Thoracic aorta (tissue), 2 donors: ENCODE data around the gene SNRNP200. TPM values are rescaled to one million over a fixed set of nuclear protein-coding genes. Genes with fewer than 3 reads are reported as not detected.

Experiments
- ATAC-seq: fragments of 150-250 bp; one replicate; pipeline ENCODE4 v1.8.0; 2017; ENCODE audit warnings: low read depth; ENCODE audit not compliant: insufficient number of reproducible peaks, low FRiP score
- DNase-seq: peaks from one replicate; pipeline ENCODE4 v3.0.0-alpha.2; 2020; ENCODE audit warnings: low spot score
- H3K27ac ChIP-seq, 2 donors: fragments of 200-600 bp; sonication (generic); 1 replicate in 1 of 2; 2 replicates in 1 of 2; pipeline ENCODE4 v1.5.1; 2016; ENCODE audit warnings: mild to moderate bottlenecking in 2 of 2, moderate library complexity in 2 of 2
- H3K27me3 ChIP-seq: fragments of 200-600 bp; sonication (generic); replicated peaks from 2 replicates; pipeline ENCODE4 v1.6.0; 2016; ENCODE audit warnings: mild to moderate bottlenecking; ENCODE audit not compliant: insufficient read depth
- H3K36me3 ChIP-seq: fragments of 200-600 bp; sonication (generic); one replicate; pipeline ENCODE4 v1.5.1; 2016
- H3K4me1 ChIP-seq, 2 donors: fragments of 200-600 bp; sonication (generic); 1 replicate in 1 of 2; 2 replicates in 1 of 2; pipeline versions ENCODE4 v1.5.1 to v1.6.0; 2016; ENCODE audit warnings: low read depth in 2 of 2, mild to moderate bottlenecking in 1 of 2; ENCODE audit not compliant: control insufficient read depth in 1 of 2
- H3K4me3 ChIP-seq: fragments of 200-600 bp; sonication (generic); 2 replicates; pipeline ENCODE4 v1.5.1; 2016; ENCODE audit warnings: mild to moderate bottlenecking
- H3K9me3 ChIP-seq: fragments of 200-600 bp; sonication (generic); 2 replicates; pipeline ENCODE4 v1.5.1; 2016
- CTCF ChIP-seq: fragments of 200-600 bp; sonication (generic); IDR thresholded peaks from one replicate; pipeline ENCODE4 v1.5.1; 2019; ENCODE audit warnings: antibody characterized with exemption
- total RNA-seq, 2 donors: library from RNA; depleted of rRNA; stranded (reverse); fragments of >200 nt; gene quantifications; one replicate each; pipeline versions ENCODE4 v1.1.0 to v1.2.3, GENCODE V29; 2016

SNRNP200 gene
- total RNA-seq, result 10 to 100 TPM; 77.2 to 85.6 TPM

GRCh38 chr2:96305091-96305978 is at the start of gene SNRNP200:
TSS of gene SNRNP200 (minus strand) at chr2:96305546. CDS start at chr2:96305437, 109 bp downstream.
- ATAC-seq, result peak; percentile 76
- peaks cover 30% of the 10 kb centered on the region for H3K36me3 ChIP-seq
- no peak for TF ChIP-seq CTCF

DNA sequence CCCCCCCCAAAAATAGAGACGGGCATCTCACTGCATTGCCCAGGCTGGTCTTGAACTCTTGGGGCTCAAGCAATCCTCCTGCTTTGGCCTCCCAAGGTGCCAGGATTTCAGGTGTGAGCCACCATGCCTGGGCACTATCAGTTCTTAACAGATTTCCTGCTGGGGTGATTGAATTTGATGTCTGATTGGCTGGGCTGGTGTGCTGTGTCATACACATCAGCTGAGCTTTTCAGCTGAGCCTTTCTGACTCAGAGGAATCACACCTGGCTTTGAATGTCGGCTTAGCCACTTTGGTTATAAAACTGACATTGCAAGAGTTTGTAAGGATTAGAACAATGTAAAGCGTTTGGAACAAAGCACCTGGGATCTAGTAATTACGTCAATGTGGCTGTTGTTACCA is 49.1 kb upstream of the SNRNP200 start:
- H3K4me3 ChIP-seq, result no peak overlapping the region
- no peak for DNase-seq
- H3K27me3 ChIP-seq, result no peaks in the 10 kb centered on the region
- H3K4me1 ChIP-seq, result peaks cover 16 to 46% of the 10 kb centered on the region in 2 donors
- no peaks in the 10 kb centered on the region for H3K36me3 ChIP-seq
- ATAC-seq, result no peak
- peak overlapping the region; percentile 66 to 75 for H3K27ac ChIP-seq
- TF ChIP-seq CTCF, result no peak
- no peaks in the 10 kb centered on the region for H3K9me3 ChIP-seq

More at GRCh38 chr2:96305091-96305978, at the start of gene SNRNP200:
- Histone ChIP-seq H3K4me1 (peaks cover 9 to 17% of the 10 kb centered on the region in 2 donors), H3K4me3 (peak within 1 kb of the TSS; percentile 90), H3K27me3 (no peaks in the 10 kb centered on the region), H3K9me3 (no peaks in the 10 kb centered on the region), H3K27ac (peak within 1 kb of the TSS; percentile 82 to 85)
- peak; percentile 43 for DNase-seq

- DNase-seq, result no peak
- peak; percentile 23 for TF ChIP-seq CTCF
- Histone ChIP-seq H3K36me3 (no peaks in the 10 kb centered on the region), H3K9me3 (no peaks in the 10 kb centered on the region), H3K27ac (peak overlapping the region; percentile 66 to 75), H3K27me3 (no peaks in the 10 kb centered on the region), H3K4me1 (peaks cover 16 to 46% of the 10 kb centered on the region in 2 donors), H3K4me3 (peak overlapping the region; percentile 41)
- ATAC-seq, result peak; percentile 51
Observed at GRCh38 chr2:96353606-96354101, 48.3 kb upstream of the SNRNP200 start.

- TF ChIP-seq CTCF, result no peak
- Histone ChIP-seq H3K9me3 (no peaks in the 10 kb centered on the region), H3K27ac (peak overlapping the region; percentile 66 to 75), H3K36me3 (no peaks in the 10 kb centered on the region), H3K27me3 (no peaks in the 10 kb centered on the region), H3K4me1 (peaks cover 16 to 46% of the 10 kb centered on the region in 2 donors), H3K4me3 (peak overlapping the region; percentile 41)
- DNase-seq (peak; percentile 19), ATAC-seq (peak; percentile 50)
Observed at GRCh38 chr2:96353032-96353561, 47.8 kb upstream of the SNRNP200 start.

DNA sequence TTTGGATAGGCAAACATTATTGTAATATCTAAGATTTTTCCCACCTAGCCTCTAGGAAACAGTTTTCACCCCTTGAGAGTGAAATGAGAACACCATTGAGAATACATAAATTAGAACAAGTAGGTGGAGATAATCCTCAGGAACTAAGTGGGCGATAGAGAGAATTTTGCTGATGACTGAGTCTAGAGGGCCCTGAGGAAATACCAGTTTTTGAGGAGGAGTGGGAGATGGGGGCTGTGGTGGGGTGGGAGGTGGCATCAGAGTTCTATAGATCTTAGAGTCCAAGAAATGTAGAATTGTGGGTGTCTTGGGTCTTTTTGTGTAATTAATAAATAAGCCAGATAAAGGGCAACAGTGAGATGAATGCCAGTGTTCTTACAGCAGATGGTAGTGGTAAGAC is 42.0 kb upstream of the SNRNP200 start:
- ATAC-seq, result no peak
- H3K4me1 ChIP-seq, result peaks cover 0 to 3% of the 10 kb centered on the region in 2 donors
- no peaks in the 10 kb centered on the region for H3K36me3 ChIP-seq
- H3K4me3 ChIP-seq, result no peak overlapping the region
- TF ChIP-seq CTCF, result no peak
- no peaks in the 10 kb centered on the region for H3K9me3 ChIP-seq
- no peak overlapping the region for H3K27ac ChIP-seq
- no peaks in the 10 kb centered on the region for H3K27me3 ChIP-seq
- no peak for DNase-seq
